SK-N-SH (cell line): ENCODE results near the gene OTUD4. TPM values are rescaled to one million over a fixed set of nuclear protein-coding genes. Genes with fewer than 3 reads are reported as not detected.
A peak's percentile ranks its signal among the peaks of the same experiment; 100 is the strongest.

Experiments used
- CTCF ChIA-PET: fragments of 300-600, 350-600 bp; formaldehyde crosslinking; extraction: SDS; loops from one replicate; lab custom pipeline; 2021; lab: Yijun Ruan, JAX
- POLR2A ChIA-PET: fragments of 350-600 bp; sonication (Branson Sonifier 250); formaldehyde crosslinking; extraction: SDS; loops from one replicate; lab custom pipeline; 2020; ENCODE audit warnings: antibody characterized with exemption, inconsistent platforms; lab: Yijun Ruan, JAX
- DNase-seq: peaks from one replicate; pipeline ENCODE4 v3.0.0; 2012
- H2AFZ ChIP-seq: fragments of 200-600 bp; sonication (generic); 2 replicates; pipeline ENCODE4 v1.8.1; 2016; ENCODE audit warnings: antibody characterized with exemption, mild to moderate bottlenecking, low read depth
- H3F3A ChIP-seq: fragments of 200-600 bp; sonication (generic); replicated peaks from 2 replicates; pipeline ENCODE3; 2016; ENCODE audit warnings: antibody characterized with exemption, mild to moderate bottlenecking; ENCODE audit not compliant: insufficient read depth
- H3K27ac ChIP-seq, 2 experiments: fragments of 200-500 bp in 1 of 2; fragments of 200-600 bp in 1 of 2; sonication (Bioruptor generic) in 1 of 2; sonication (generic), shearing (Covaris generic) in 1 of 2; 2 replicates each; pipeline versions ENCODE4 v1.5.1 to v1.6.1; 2014 to 2016; ENCODE audit warnings: low read depth in 2 of 2, inconsistent platforms in 1 of 2, low read length in 1 of 2, mild to moderate bottlenecking in 1 of 2, mixed read lengths in 1 of 2
- H3K27me3 ChIP-seq: fragments of 200-600 bp; sonication (generic), shearing (Covaris generic); 2 replicates; pipeline ENCODE4 v1.6.1; 2016; ENCODE audit warnings: mixed run types; ENCODE audit not compliant: insufficient read depth
- H3K36me3 ChIP-seq, 2 experiments: fragments of 200-500 bp in 1 of 2; fragments of 200-600 bp in 1 of 2; sonication (Bioruptor generic) in 1 of 2; sonication (generic) in 1 of 2; replicated peaks in 1 of 2; 2 replicates each; pipeline versions ENCODE3 to v1.5.1; 2014 to 2016; ENCODE audit warnings: low read length in 1 of 2, mild to moderate bottlenecking in 1 of 2; ENCODE audit not compliant: insufficient read depth in 2 of 2, control insufficient read depth in 1 of 2
- H3K4me1 ChIP-seq, 2 experiments: fragments of 200-500 bp in 1 of 2; fragments of 200-600 bp in 1 of 2; sonication (Bioruptor generic) in 1 of 2; sonication (generic), shearing (Covaris generic) in 1 of 2; 2 replicates each; pipeline versions ENCODE4 v1.5.1 to v1.6.1; 2014 to 2016; ENCODE audit warnings: low read depth in 1 of 2, low read length in 1 of 2, mixed run types in 1 of 2; ENCODE audit not compliant: insufficient read depth in 2 of 2, control insufficient read depth in 1 of 2
- H3K4me2 ChIP-seq: fragments of 200-600 bp; sonication (generic), shearing (Covaris generic); 2 replicates; pipeline ENCODE4 v1.6.1; 2017; ENCODE audit warnings: mixed run types
- H3K4me3 ChIP-seq, 2 experiments: fragments of 200-500 bp in 1 of 2; fragments of 200-600 bp in 1 of 2; sonication (Bioruptor generic) in 1 of 2; sonication (generic), shearing (Covaris generic) in 1 of 2; 2 replicates each; pipeline versions ENCODE4 v1.5.1 to v1.8.1; 2014 to 2016; ENCODE audit warnings: low read depth in 2 of 2, inconsistent platforms in 1 of 2, low read length in 1 of 2, mild to moderate bottlenecking in 1 of 2, mixed read lengths in 1 of 2, moderate library complexity in 1 of 2
- H3K79me2 ChIP-seq: fragments of 200-600 bp; sonication (generic); 2 replicates; pipeline ENCODE4 v1.8.1; 2017; ENCODE audit warnings: mild to moderate bottlenecking; ENCODE audit not compliant: insufficient read depth
- H3K9ac ChIP-seq: fragments of 200-600 bp; sonication (generic); 2 replicates; pipeline ENCODE4 v1.6.1; 2017; ENCODE audit warnings: mixed run types
- H3K9me2 ChIP-seq: fragments of 200-600 bp; sonication (generic); 2 replicates; pipeline ENCODE4 v1.6.1; 2017; ENCODE audit warnings: mixed run types
- H3K9me3 ChIP-seq: fragments of 200-600 bp; sonication (generic); 2 replicates; pipeline ENCODE4 v1.6.1; 2017; ENCODE audit warnings: mixed run types, mild to moderate bottlenecking, moderate library complexity
- H4K20me1 ChIP-seq: fragments of 200-600 bp; sonication (generic); 2 replicates; pipeline ENCODE4 v1.6.1; 2017; ENCODE audit warnings: mild to moderate bottlenecking, mixed run types; ENCODE audit not compliant: insufficient read depth
- ELF1 ChIP-seq: IDR thresholded peaks from 2 replicates; pipeline ENCODE4 v1.4.0; 2012
- EP300 ChIP-seq, 2 experiments: IDR thresholded peaks; 2 replicates each; pipeline versions ENCODE4 v1.4.0 to v1.6.1; 2012; ENCODE audit warnings: borderline replicate concordance in 1 of 2, low read depth in 1 of 2, low read length in 1 of 2
- GATA2 ChIP-seq: sonication (generic); formaldehyde crosslinking; IDR thresholded peaks from 2 replicates; pipeline ENCODE4 v1.5.0; 2020; ENCODE audit warnings: mild to moderate bottlenecking, missing genetic modification reagents
- JUND ChIP-seq: IDR thresholded peaks from 2 replicates; pipeline ENCODE4 v1.4.0; 2012
- RAD21 ChIP-seq: IDR thresholded peaks from 2 replicates; pipeline ENCODE4 v1.6.1; 2012; ENCODE audit warnings: mild to moderate bottlenecking, low read length
- RCOR1 ChIP-seq: fragments of 150-350 bp; IDR thresholded peaks from 2 replicates; pipeline ENCODE4 v1.6.1; 2017; ENCODE audit warnings: antibody characterized with exemption, low read length
- RFX5 ChIP-seq: IDR thresholded peaks from 2 replicates; pipeline ENCODE4 v1.6.1; 2012; ENCODE audit warnings: mild to moderate bottlenecking, improper control_type of control experiment, low read length
- RXRA ChIP-seq: IDR thresholded peaks from 2 replicates; pipeline ENCODE4 v1.4.0; 2012; ENCODE audit warnings: low read depth, mild to moderate bottlenecking, borderline replicate concordance
- TCF12 ChIP-seq: IDR thresholded peaks from 2 replicates; pipeline ENCODE4 v1.4.0; 2012
- USF1 ChIP-seq: IDR thresholded peaks from 2 replicates; pipeline ENCODE4 v1.4.0; 2012; ENCODE audit warnings: low read depth, borderline replicate concordance
- USF2 ChIP-seq: fragments of 150-350 bp; IDR thresholded peaks from 2 replicates; pipeline ENCODE4 v1.6.1; 2017; ENCODE audit warnings: antibody characterized with exemption, low read length, low read depth, borderline replicate concordance
- WGBS: methylation state at CpG from one replicate; pipeline ENCODE4 v1.1.6; 2017; ENCODE audit warnings: low lambda C conversion rate; 5-methylcytosine and 5-hydroxymethylcytosine counted together
- polyA plus RNA-seq, 3 experiments: library from polyadenylated mRNA; depleted of rRNA; stranded (reverse); fragments of >200 nt; gene quantifications; 2 replicates each; pipeline ENCODE4 v1.2.3, GENCODE V29; 2012
- TF ChIP-seq, protein P1 (sequence below): IDR thresholded peaks from 2 replicates; pipeline ENCODE4 v1.4.0; 2012; ENCODE audit warnings: low read depth, borderline replicate concordance

OTUD4 gene
- polyA plus RNA-seq, 1 of the 3 experiments (the other 2 are of a cell fraction) = 8.5 TPM

- ChIA-PET CTCF (interaction anchor here (0.8 to 1.8 kb wide), 2 partner anchors 199 to 411 kb away, joined by 3 to 5 read pairs; no protein-coding TSS in a partner anchor), POLR2A (no interaction called here)
- no peak overlapping the region for H3K4me2 ChIP-seq
- DNase-seq = no peak
- no peaks in the 10 kb centered on the region for H3K9me2 ChIP-seq
- no peaks in the 10 kb centered on the region for H4K20me1 ChIP-seq
- H2AFZ ChIP-seq = no peak overlapping the region
- no peaks in the 10 kb centered on the region for H3K36me3 ChIP-seq
- H3K4me1 ChIP-seq = peaks cover 0 to 3% of the 10 kb centered on the region in 2 experiments; a peak in 1 of 4 replicates
- H3K27me3 ChIP-seq = no peaks in the 10 kb centered on the region
- 82% methylated on average over 6 of the region's 6 CpGs for WGBS
- H3K79me2 ChIP-seq = no peaks in the 10 kb centered on the region
- no peak overlapping the region for H3K27ac ChIP-seq
- H3F3A ChIP-seq = no peaks in the 10 kb centered on the region
- TF ChIP-seq, protein P1, sequence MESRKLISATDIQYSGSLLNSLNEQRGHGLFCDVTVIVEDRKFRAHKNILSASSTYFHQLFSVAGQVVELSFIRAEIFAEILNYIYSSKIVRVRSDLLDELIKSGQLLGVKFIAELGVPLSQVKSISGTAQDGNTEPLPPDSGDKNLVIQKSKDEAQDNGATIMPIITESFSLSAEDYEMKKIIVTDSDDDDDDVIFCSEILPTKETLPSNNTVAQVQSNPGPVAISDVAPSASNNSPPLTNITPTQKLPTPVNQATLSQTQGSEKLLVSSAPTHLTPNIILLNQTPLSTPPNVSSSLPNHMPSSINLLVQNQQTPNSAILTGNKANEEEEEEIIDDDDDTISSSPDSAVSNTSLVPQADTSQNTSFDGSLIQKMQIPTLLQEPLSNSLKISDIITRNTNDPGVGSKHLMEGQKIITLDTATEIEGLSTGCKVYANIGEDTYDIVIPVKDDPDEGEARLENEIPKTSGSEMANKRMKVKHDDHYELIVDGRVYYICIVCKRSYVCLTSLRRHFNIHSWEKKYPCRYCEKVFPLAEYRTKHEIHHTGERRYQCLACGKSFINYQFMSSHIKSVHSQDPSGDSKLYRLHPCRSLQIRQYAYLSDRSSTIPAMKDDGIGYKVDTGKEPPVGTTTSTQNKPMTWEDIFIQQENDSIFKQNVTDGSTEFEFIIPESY = no peak
- no peak for TF ChIP-seq EP300 (IDR thresholded peaks at IDR 0.05; ENCODE audit: borderline replicate concordance in 1 of 2, low read depth in 1 of 2, low read length in 1 of 2)
- no peak for TF ChIP-seq JUND
- TF ChIP-seq RFX5 = no peak
- TF ChIP-seq RAD21 = no peak
- TF ChIP-seq TCF12 = no peak
- no peak for TF ChIP-seq RCOR1
- no peak for TF ChIP-seq RXRA
- H3K9ac ChIP-seq = no peak overlapping the region
- no peak overlapping the region for H3K4me3 ChIP-seq
- H3K9me3 ChIP-seq = no peaks in the 10 kb centered on the region
These were observed 18.8 kb upstream of the OTUD4 start for GRCh38 chr4:145199051-145199716.

- H4K20me1 ChIP-seq = no peaks in the 10 kb centered on the region
- POLR2A ChIA-PET = no interaction called here
- H3K4me1 ChIP-seq = peaks cover 0 to 3% of the 10 kb centered on the region in 2 experiments; a peak in 1 of 4 replicates
- no peak overlapping the region for H2AFZ ChIP-seq
- no peaks in the 10 kb centered on the region for H3K9me2 ChIP-seq
- no peak overlapping the region for H3K27ac ChIP-seq
- no peak overlapping the region for H3K4me2 ChIP-seq
- H3K4me3 ChIP-seq = no peak overlapping the region
- 37% methylated on average over 3 of the region's 3 CpGs for WGBS
- peak; percentile 28 for DNase-seq
- CTCF ChIA-PET = interaction anchor here (0.6 to 1.1 kb wide), 2 partner anchors 413 to 419 kb away, joined by 3 read pairs; no protein-coding TSS in a partner anchor
- no peaks in the 10 kb centered on the region for H3K27me3 ChIP-seq
- TF ChIP-seq USF1 (no peak), TCF12 (no peak), USF2 (no peak), GATA2 (CRISPR knock-in tag) (peak; percentile 49), ELF1 (no peak), RXRA (no peak), RFX5 (no peak), JUND (no peak)
- TF ChIP-seq, all 33 proteins: peak for 1
- Histone ChIP-seq H3K36me3 (no peaks in the 10 kb centered on the region), H3F3A (no peaks in the 10 kb centered on the region), H3K9ac (no peak overlapping the region), H3K9me3 (no peaks in the 10 kb centered on the region), H3K79me2 (no peaks in the 10 kb centered on the region)
These were observed 16.4 kb upstream of the OTUD4 start for GRCh38 chr4:145196747-145197146.
